ENCODE results near the gene DHX38.

GRCh38 chr16:72091217-72091616 is 2.4 kb upstream of the DHX38 start:
- TF ChIP-seq, protein P1, sequence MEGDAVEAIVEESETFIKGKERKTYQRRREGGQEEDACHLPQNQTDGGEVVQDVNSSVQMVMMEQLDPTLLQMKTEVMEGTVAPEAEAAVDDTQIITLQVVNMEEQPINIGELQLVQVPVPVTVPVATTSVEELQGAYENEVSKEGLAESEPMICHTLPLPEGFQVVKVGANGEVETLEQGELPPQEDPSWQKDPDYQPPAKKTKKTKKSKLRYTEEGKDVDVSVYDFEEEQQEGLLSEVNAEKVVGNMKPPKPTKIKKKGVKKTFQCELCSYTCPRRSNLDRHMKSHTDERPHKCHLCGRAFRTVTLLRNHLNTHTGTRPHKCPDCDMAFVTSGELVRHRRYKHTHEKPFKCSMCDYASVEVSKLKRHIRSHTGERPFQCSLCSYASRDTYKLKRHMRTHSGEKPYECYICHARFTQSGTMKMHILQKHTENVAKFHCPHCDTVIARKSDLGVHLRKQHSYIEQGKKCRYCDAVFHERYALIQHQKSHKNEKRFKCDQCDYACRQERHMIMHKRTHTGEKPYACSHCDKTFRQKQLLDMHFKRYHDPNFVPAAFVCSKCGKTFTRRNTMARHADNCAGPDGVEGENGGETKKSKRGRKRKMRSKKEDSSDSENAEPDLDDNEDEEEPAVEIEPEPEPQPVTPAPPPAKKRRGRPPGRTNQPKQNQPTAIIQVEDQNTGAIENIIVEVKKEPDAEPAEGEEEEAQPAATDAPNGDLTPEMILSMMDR (IDR thresholded peaks at IDR 0.05; ENCODE audit: extremely low read depth in 1 of 2, insufficient read depth in 1 of 2, low read depth in 1 of 2, low read length in 2 of 2) = no peak
- no peak for TF ChIP-seq POLR2A (IDR thresholded peaks at IDR 0.05; ENCODE audit: low read depth, low read length)
- no peak for TF ChIP-seq EZH2 (IDR thresholded peaks at IDR 0.05; ENCODE audit: borderline replicate concordance, low read depth, low read length, severe bottlenecking)
- no peak for TF ChIP-seq MAX (IDR thresholded peaks at IDR 0.05; ENCODE audit: insufficient read depth, insufficient read length)
- no peak for TF ChIP-seq POLR2AphosphoS5 (IDR thresholded peaks at IDR 0.05; ENCODE audit: insufficient read depth, low read depth, low read length)
- no peak for TF ChIP-seq FOS (IDR thresholded peaks at IDR 0.05; ENCODE audit: borderline replicate concordance, insufficient read depth, low read length)
- TF ChIP-seq GATA2 (IDR thresholded peaks at IDR 0.05; ENCODE audit: insufficient read depth, insufficient read length, low read depth, low read length) = no peak
- TF ChIP-seq MYC (IDR thresholded peaks at IDR 0.05; ENCODE audit: low read depth, low read length) = no peak
- TF ChIP-seq JUN (IDR thresholded peaks at IDR 0.05; ENCODE audit: borderline replicate concordance, insufficient read depth, insufficient read length, low read depth) = no peak
